Osteocyte (in vitro differentiated cells): Measurements from ENCODE around the gene TRIM24. TPM values are rescaled to one million over a fixed set of nuclear protein-coding genes. Genes with fewer than 3 reads are reported as not detected.

ENCODE experiments used
- DNase-seq: peaks from one replicate; pipeline ENCODE4 v3.0.0; 2021; ENCODE audit warnings: mixed read lengths; ENCODE audit not compliant: unreplicated experiment; ENCODE audit errors: extremely low spot score
- H3K27ac Mint-ChIP-seq: one replicate; pipeline ENCODE4 v1.8.0; 2021; ENCODE audit warnings: mild to moderate bottlenecking, mixed read lengths; ENCODE audit not compliant: unreplicated experiment
- H3K27me3 Mint-ChIP-seq: one replicate; pipeline ENCODE4 v1.8.0; 2021; ENCODE audit warnings: mixed read lengths; ENCODE audit not compliant: unreplicated experiment
- H3K36me3 Mint-ChIP-seq: one replicate; pipeline ENCODE4 v1.8.0; 2021; ENCODE audit warnings: mixed read lengths; ENCODE audit not compliant: unreplicated experiment
- H3K4me1 Mint-ChIP-seq: one replicate; pipeline ENCODE4 v1.8.0; 2021; ENCODE audit warnings: mixed read lengths; ENCODE audit not compliant: unreplicated experiment
- H3K4me3 Mint-ChIP-seq: one replicate; pipeline ENCODE4 v1.8.0; 2021; ENCODE audit warnings: mild to moderate bottlenecking, moderate library complexity, mixed read lengths; ENCODE audit not compliant: unreplicated experiment
- H3K9me3 Mint-ChIP-seq: one replicate; pipeline ENCODE4 v1.8.0; 2021; ENCODE audit warnings: mixed read lengths; ENCODE audit not compliant: unreplicated experiment
- total RNA-seq: library from RNA; stranded (reverse); gene quantifications from 2 replicates; pipeline ENCODE4 v1.2.1, GENCODE V29; 2021
- TF ChIP-seq, protein P1 (sequence below): fragments of 200-600 bp; sonication (generic); IDR thresholded peaks from 2 replicates; pipeline ENCODE4 v1.5.0; 2021; ENCODE audit warnings: antibody characterized with exemption, mild to moderate bottlenecking, moderate library complexity

Gene TRIM24
- total RNA-seq, 1 donor from 2014 or later: 23.1 TPM

DNA sequence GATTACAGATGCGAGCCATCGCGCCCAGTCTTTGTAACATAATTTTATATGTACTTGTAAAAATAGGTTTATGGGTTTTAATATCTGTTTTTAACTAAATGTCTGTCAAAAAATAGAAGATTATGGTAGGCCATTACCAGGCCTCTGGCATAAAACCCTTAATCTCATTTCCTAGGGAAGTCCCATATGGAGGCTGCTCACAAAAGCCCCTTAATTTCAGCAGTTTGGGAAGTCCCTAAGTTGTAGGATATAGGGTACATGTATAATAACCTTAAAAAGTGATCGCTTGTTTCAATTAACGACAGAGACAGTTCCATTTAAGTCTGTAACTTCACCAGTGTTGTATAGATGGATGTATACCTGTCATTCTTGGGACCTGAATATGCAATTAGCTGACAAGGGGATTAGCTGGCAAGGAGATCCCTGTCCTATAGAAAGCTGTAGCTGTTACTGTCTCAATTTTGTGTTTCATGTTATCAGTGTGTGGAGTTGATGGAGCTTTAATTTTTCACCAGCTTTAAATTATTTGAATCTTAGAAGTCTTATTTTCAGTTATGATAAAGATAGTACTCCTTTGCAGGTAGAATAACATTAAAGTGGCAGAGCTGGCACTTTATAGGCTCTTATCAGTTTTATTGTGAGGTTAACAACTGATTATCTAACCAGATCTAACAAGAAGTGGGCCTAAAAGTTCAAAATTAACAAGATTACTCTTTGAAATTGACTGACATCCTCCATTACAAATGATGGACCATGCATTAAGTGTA lies 10.5 kb downstream of the TRIM24 start:
- Mint-ChIP-seq H3K27me3 (no peaks in the 10 kb centered on the region), H3K27ac (no peak overlapping the region), H3K9me3 (no peaks in the 10 kb centered on the region), H3K36me3 (peaks cover 2% of the 10 kb centered on the region), H3K4me3 (no peak overlapping the region), H3K4me1 (peaks cover 27% of the 10 kb centered on the region)
- no peak for DNase-seq
- TF ChIP-seq, protein P1, sequence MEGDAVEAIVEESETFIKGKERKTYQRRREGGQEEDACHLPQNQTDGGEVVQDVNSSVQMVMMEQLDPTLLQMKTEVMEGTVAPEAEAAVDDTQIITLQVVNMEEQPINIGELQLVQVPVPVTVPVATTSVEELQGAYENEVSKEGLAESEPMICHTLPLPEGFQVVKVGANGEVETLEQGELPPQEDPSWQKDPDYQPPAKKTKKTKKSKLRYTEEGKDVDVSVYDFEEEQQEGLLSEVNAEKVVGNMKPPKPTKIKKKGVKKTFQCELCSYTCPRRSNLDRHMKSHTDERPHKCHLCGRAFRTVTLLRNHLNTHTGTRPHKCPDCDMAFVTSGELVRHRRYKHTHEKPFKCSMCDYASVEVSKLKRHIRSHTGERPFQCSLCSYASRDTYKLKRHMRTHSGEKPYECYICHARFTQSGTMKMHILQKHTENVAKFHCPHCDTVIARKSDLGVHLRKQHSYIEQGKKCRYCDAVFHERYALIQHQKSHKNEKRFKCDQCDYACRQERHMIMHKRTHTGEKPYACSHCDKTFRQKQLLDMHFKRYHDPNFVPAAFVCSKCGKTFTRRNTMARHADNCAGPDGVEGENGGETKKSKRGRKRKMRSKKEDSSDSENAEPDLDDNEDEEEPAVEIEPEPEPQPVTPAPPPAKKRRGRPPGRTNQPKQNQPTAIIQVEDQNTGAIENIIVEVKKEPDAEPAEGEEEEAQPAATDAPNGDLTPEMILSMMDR: no peak

DNA sequence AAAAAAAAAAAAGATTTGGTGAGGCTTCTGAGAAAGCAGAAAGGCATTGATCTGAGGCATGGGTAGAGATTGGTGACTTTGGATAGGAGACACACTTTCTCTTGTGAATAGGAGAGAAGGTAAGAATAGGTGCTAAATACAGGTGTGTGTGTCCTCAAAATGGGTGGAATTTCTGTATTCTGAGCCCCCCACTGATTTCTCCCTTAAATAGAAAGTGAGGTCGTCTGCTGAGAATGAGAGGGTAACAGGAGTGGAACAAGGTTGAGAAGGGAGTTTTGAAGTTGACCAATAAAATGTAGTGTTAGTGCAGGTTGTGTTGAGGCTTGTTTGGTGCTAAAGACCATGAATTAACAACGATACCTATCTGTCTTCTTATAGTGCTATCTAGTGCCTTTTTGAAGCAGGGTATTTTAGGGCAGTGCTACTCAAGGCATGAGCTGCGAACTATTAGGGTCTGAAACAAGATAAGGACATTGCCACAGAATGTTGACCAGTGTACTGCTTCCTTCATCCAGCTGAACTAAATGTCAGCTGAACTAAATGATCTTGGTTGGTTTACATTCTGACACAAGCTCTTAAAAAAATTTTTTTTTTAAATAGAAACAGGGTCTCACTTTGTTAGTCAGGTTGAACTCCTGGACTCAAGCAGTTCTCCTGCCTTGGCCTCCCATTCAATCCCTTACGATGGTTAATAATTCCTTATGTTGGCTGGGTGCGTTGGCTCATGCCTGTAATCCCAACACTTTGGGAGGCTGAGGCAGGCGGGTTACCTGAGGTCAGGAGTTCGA lies 12.4 kb downstream of the TRIM24 start:
- no peak overlapping the region for H3K27ac Mint-ChIP-seq
- peaks cover 21% of the 10 kb centered on the region for H3K4me1 Mint-ChIP-seq
- DNase-seq: no peak
- no peaks in the 10 kb centered on the region for H3K36me3 Mint-ChIP-seq
- no peaks in the 10 kb centered on the region for H3K9me3 Mint-ChIP-seq
- no peak overlapping the region for H3K4me3 Mint-ChIP-seq
- TF ChIP-seq, protein P1: no peak
- no peaks in the 10 kb centered on the region for H3K27me3 Mint-ChIP-seq

DNA sequence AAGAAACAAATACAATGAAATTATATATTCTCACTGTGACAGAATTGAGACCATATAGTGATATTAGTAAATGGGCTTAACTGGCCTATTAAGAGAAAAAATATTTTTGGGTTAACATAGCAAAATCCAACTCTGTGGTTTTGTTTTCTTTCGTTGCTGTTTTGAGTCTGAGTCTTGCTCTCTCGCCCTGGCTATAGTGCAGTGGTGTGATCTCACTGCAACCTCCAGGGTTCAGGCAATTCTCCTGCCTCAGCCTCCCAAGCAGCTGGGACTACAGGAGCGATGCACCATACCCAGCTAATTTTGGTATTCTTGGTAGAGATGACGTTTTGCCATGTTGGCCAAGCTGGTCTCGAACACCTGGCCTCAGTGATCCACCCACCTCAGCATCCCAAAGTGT lies 15.3 kb downstream of the TRIM24 start:
- Mint-ChIP-seq H3K4me1 (peaks cover 20% of the 10 kb centered on the region), H3K27ac (no peak overlapping the region), H3K36me3 (no peaks in the 10 kb centered on the region), H3K9me3 (no peaks in the 10 kb centered on the region), H3K4me3 (no peak overlapping the region), H3K27me3 (no peaks in the 10 kb centered on the region)
- TF ChIP-seq, protein P1: no peak
- no peak for DNase-seq

DNA sequence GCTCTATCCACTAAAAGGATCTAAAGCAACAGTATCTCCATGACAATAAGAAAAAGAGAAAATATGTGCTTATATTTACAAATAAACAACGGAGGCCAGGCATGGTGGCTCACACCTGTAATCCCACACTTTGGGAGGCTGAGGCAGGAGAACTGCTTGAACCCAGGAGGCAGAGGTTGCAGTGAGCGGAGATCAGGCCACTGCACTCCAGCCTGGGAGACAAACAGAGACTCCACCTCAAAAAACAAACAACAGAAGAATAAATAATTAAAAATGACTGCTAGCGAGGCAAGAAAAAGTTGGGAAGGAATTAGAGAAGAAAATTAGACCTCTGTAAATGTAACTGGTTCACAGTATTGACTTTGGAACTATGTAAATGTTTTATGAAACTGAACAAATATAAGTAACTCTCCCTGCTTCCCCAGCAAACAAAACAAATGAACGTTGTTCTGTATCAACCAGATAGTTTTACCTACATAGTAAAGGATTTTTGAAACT lies 17.1 kb downstream of the TRIM24 start:
- Mint-ChIP-seq H3K4me3 (no peak overlapping the region), H3K9me3 (no peaks in the 10 kb centered on the region), H3K27me3 (no peaks in the 10 kb centered on the region), H3K27ac (no peak overlapping the region), H3K4me1 (peaks cover 23% of the 10 kb centered on the region), H3K36me3 (no peaks in the 10 kb centered on the region)
- TF ChIP-seq, protein P1: no peak
- no peak for DNase-seq

DNA sequence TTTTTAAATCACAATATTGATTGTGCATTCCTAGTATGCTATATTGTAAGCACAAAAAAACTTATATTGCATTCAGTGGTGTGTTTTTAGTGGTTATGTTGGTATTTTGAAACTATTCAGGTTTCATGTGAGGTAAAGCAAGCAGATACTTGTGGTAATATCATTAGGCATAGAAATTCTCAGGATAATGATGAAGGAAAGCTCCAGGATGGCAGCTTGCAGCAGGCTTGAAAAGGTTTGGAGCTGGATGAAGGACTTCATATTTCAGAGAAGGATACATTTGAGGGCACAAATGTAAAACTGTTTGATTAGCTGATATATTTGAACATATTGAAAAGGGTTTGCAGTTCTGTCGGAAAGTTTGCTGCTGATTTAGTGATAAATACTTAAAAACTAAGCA lies 17.5 kb downstream of the TRIM24 start:
- DNase-seq: no peak
- H3K4me1 Mint-ChIP-seq: peaks cover 20% of the 10 kb centered on the region
- H3K36me3 Mint-ChIP-seq: no peaks in the 10 kb centered on the region
- no peaks in the 10 kb centered on the region for H3K9me3 Mint-ChIP-seq
- H3K27ac Mint-ChIP-seq: no peak overlapping the region
- TF ChIP-seq, protein P1: no peak
- H3K4me3 Mint-ChIP-seq: no peak overlapping the region
- H3K27me3 Mint-ChIP-seq: no peaks in the 10 kb centered on the region
